ENCODE measurements around the gene SPSB4.

The SPSB4 gene

DNA sequence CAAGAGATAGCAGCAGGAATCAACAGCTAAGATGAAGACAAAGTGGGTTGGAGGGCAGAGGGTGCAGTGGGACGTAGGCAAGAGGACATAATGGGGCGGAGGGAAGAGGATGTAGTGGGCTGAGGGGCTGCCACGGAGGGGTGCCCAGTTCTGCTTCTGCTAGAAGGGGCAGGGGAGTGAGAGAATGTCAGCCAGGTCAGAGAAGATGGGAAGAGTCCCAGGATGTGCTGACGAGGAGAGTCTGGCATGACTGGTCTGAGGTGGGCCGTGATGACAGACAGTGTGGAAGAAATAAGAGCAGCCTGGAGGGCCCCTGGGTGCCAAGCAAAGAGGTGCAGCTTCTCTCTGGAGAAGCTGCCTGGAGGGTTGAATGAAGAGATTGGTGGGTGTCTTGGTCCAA lies 4.0 kb downstream of the SPSB4 start:
- Histone ChIP-seq H3K79me2 (ENCODE audit: low read length) (no peaks in the 10 kb centered on the region), H3F3A (ENCODE audit: insufficient read depth, low read length) (no peaks in the 10 kb centered on the region), H3K36me3 (replicated peaks; ENCODE audit: insufficient read depth, low read length) (no peaks in the 10 kb centered on the region), H3K9me2 (replicated peaks; ENCODE audit: insufficient read depth, low read length) (no peaks in the 10 kb centered on the region), H3K4me2 (ENCODE audit: low read depth, low read length) (no peak overlapping the region), H2AFZ (ENCODE audit: low read length) (no peak overlapping the region), H3K27me3 (replicated peaks; ENCODE audit: insufficient read depth, low read length) (0 out of 2 replicates have a peak, but pooled peaks cover 5% of the 10 kb centered on the region), H3K9ac (ENCODE audit: low read length) (no peak overlapping the region), H3K4me3 (ENCODE audit: low read length) (no peak overlapping the region), H4K20me1 (ENCODE audit: insufficient read depth, low read length) (no peaks in the 10 kb centered on the region), H3K27ac (ENCODE audit: low read length) (no peak overlapping the region), H3K4me1 (ENCODE audit: low read length) (no peaks in the 10 kb centered on the region), H3K9me3 (replicated peaks; ENCODE audit: insufficient read depth, low read length) (no peaks in the 10 kb centered on the region)
- DNase-seq, result no peak
- TF ChIP-seq, protein P1, sequence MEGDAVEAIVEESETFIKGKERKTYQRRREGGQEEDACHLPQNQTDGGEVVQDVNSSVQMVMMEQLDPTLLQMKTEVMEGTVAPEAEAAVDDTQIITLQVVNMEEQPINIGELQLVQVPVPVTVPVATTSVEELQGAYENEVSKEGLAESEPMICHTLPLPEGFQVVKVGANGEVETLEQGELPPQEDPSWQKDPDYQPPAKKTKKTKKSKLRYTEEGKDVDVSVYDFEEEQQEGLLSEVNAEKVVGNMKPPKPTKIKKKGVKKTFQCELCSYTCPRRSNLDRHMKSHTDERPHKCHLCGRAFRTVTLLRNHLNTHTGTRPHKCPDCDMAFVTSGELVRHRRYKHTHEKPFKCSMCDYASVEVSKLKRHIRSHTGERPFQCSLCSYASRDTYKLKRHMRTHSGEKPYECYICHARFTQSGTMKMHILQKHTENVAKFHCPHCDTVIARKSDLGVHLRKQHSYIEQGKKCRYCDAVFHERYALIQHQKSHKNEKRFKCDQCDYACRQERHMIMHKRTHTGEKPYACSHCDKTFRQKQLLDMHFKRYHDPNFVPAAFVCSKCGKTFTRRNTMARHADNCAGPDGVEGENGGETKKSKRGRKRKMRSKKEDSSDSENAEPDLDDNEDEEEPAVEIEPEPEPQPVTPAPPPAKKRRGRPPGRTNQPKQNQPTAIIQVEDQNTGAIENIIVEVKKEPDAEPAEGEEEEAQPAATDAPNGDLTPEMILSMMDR (IDR thresholded peaks at IDR 0.05; ENCODE audit: low read length), result no peak
- no peak for TF ChIP-seq EZH2 (optimal IDR thresholded peaks at IDR 0.05; ENCODE audit: low read depth, low read length)
- TF ChIP-seq EZH2phosphoT487 (IDR thresholded peaks at IDR 0.05; ENCODE audit: low read length), result no peak

DNA sequence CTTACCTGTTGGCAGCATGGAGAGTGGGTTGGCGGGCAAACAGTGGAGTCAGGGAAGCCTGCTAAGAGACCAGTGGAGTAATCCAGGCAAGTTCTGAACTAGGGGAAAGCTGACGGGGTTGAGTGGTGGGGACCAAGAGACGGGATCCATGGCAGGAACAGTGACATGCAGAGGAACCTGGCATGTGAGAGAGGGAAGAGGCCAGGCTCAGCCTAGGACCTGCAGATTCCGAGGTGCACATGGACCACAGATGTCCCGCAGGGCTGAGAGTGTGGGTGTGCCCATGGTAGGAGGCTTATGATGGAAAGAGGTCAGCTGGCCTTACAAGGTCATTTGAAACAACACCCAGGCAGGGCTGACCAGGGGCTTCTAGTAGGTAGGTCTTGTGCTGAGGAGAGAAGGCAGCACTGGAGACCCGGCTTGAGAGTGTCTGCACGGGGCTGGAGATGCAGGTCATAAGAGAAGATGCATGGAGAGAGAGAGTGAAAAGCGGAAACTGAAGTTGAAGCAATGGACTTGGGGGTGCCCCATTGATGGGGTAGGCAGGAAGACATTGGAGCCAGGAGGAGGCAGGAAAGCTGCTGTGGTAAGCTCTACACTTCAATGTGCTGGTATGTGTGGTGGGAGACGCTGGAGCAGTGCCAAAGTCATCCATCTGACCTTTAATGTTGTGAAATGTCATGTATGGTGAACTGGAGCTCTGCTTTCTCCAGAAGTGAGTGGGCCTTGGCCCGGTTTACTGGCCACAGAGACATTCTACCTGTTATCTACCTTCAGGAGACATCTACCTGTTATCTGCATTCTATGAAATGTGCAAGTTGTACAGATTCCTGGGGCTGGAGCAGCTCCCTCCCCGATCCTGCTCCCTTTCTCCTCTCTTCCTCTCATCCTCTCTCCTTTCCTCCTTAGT lies 4.6 kb downstream of the SPSB4 start:
- Histone ChIP-seq H2AFZ (ENCODE audit: low read length) (no peak overlapping the region), H3K27ac (ENCODE audit: low read length) (no peak overlapping the region), H3K79me2 (ENCODE audit: low read length) (no peaks in the 10 kb centered on the region), H3K4me1 (ENCODE audit: low read length) (no peaks in the 10 kb centered on the region), H3K9me3 (replicated peaks; ENCODE audit: insufficient read depth, low read length) (no peaks in the 10 kb centered on the region), H3K27me3 (replicated peaks; ENCODE audit: insufficient read depth, low read length) (0 out of 2 replicates have a peak, but pooled peaks cover 5% of the 10 kb centered on the region), H3F3A (ENCODE audit: insufficient read depth, low read length) (no peaks in the 10 kb centered on the region), H3K4me3 (ENCODE audit: low read length) (no peak overlapping the region), H3K9ac (ENCODE audit: low read length) (no peak overlapping the region), H3K36me3 (replicated peaks; ENCODE audit: insufficient read depth, low read length) (no peaks in the 10 kb centered on the region), H3K9me2 (replicated peaks; ENCODE audit: insufficient read depth, low read length) (no peaks in the 10 kb centered on the region), H4K20me1 (ENCODE audit: insufficient read depth, low read length) (no peaks in the 10 kb centered on the region), H3K4me2 (ENCODE audit: low read depth, low read length) (no peak overlapping the region)
- TF ChIP-seq, protein P1 (IDR thresholded peaks at IDR 0.05; ENCODE audit: low read length), result no peak
- TF ChIP-seq EZH2phosphoT487 (IDR thresholded peaks at IDR 0.05; ENCODE audit: low read length) (no peak), EZH2 (optimal IDR thresholded peaks at IDR 0.05; ENCODE audit: low read depth, low read length) (no peak)
- no peak for DNase-seq

DNA sequence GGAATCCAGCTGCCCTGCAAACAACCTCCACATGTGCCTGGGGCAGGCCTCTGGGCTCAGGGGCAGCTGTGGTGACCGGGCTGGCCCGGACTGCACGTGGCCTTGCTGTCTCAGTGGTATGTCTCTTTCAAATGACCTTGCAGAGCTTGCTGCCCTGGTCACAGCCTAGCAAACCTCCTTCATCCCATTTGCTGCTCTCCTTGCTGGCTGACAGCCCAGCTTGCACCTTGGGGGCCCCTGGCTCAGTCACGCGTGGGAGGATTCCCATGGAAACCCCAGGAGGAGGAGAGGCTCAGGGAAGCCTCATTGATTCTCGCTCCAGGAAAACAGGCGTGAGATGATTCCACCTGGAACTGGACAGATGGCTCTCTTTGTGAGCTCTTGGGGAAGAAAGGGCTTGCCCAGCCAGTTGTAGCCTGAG lies 5.6 kb downstream of the SPSB4 start:
- H4K20me1 ChIP-seq (ENCODE audit: insufficient read depth, low read length), result no peaks in the 10 kb centered on the region
- no peaks in the 10 kb centered on the region for H3K79me2 ChIP-seq (ENCODE audit: low read length)
- no peaks in the 10 kb centered on the region for H3K36me3 ChIP-seq (replicated peaks; ENCODE audit: insufficient read depth, low read length)
- H3K27me3 ChIP-seq (replicated peaks; ENCODE audit: insufficient read depth, low read length), result 0 out of 2 replicates have a peak, but pooled peaks cover 5% of the 10 kb centered on the region
- H3K4me2 ChIP-seq (ENCODE audit: low read depth, low read length), result no peak overlapping the region
- H3K9me2 ChIP-seq (replicated peaks; ENCODE audit: insufficient read depth, low read length), result no peaks in the 10 kb centered on the region
- no peaks in the 10 kb centered on the region for H3K4me1 ChIP-seq (ENCODE audit: low read length)
- no peak overlapping the region for H2AFZ ChIP-seq (ENCODE audit: low read length)
- H3F3A ChIP-seq (ENCODE audit: insufficient read depth, low read length), result no peaks in the 10 kb centered on the region
- no peak for DNase-seq
- no peak overlapping the region for H3K9ac ChIP-seq (ENCODE audit: low read length)
- TF ChIP-seq EZH2 (optimal IDR thresholded peaks at IDR 0.05; ENCODE audit: low read depth, low read length) (no peak), EZH2phosphoT487 (IDR thresholded peaks at IDR 0.05; ENCODE audit: low read length) (no peak)
- TF ChIP-seq, protein P1 (IDR thresholded peaks at IDR 0.05; ENCODE audit: low read length), result no peak
- no peaks in the 10 kb centered on the region for H3K9me3 ChIP-seq (replicated peaks; ENCODE audit: insufficient read depth, low read length)
- no peak overlapping the region for H3K27ac ChIP-seq (ENCODE audit: low read length)
- no peak overlapping the region for H3K4me3 ChIP-seq (ENCODE audit: low read length)

Data from MM.1S (cell line).